Parathyroid adenoma (tissue), 2 donors: ENCODE results near the gene JAG2.

Source experiments
- H2AFZ ChIP-seq: fragments of 300-600 bp; sonication (generic); one replicate; pipeline ENCODE4 v1.7.0; 2017; ENCODE audit warnings: antibody characterized with exemption, mild to moderate bottlenecking
- H3K27ac ChIP-seq: fragments of 300-600 bp; sonication (generic); one replicate; pipeline ENCODE4 v1.7.0; 2017
- H3K27me3 ChIP-seq: fragments of 300-600 bp; sonication (generic); one replicate; pipeline ENCODE4 v1.7.0; 2017; ENCODE audit warnings: low read length; ENCODE audit not compliant: control insufficient read depth, insufficient read depth
- H3K36me3 ChIP-seq: fragments of 300-600 bp; sonication (generic); one replicate; pipeline ENCODE4 v1.7.0; 2017; ENCODE audit warnings: low read length; ENCODE audit not compliant: control insufficient read depth, insufficient read depth
- H3K4me1 ChIP-seq: fragments of 300-600 bp; sonication (generic); one replicate; pipeline ENCODE4 v1.7.0; 2017; ENCODE audit warnings: control low read depth
- H3K4me2 ChIP-seq: fragments of 300-600 bp; sonication (generic); one replicate; pipeline ENCODE4 v1.7.0; 2017; ENCODE audit warnings: low read length
- H3K4me3 ChIP-seq: fragments of 300-600 bp; sonication (generic); one replicate; pipeline ENCODE4 v1.7.0; 2017; ENCODE audit warnings: low read depth, low read length
- H3K79me2 ChIP-seq: fragments of 300-600 bp; sonication (generic); one replicate; pipeline ENCODE4 v1.7.0; 2017; ENCODE audit warnings: control low read depth
- H3K9ac ChIP-seq: fragments of 300-600 bp; sonication (generic); one replicate; pipeline ENCODE4 v1.7.0; 2017; ENCODE audit warnings: mild to moderate bottlenecking
- H3K9me3 ChIP-seq: fragments of 300-600 bp; sonication (generic); one replicate; pipeline ENCODE4 v1.7.0; 2017; ENCODE audit warnings: low read length; ENCODE audit not compliant: control insufficient read depth
- CTCF ChIP-seq: fragments of 300-600 bp; sonication (generic); IDR thresholded peaks from one replicate; pipeline ENCODE4 v1.7.0; 2017; ENCODE audit warnings: antibody characterized with exemption, mild to moderate bottlenecking
- donor health status: primary hyperparathyroidism.

JAG2 gene

GRCh38 chr14:105146181-105146975 lies 22.2 kb downstream of the JAG2 start:
- Histone ChIP-seq H3K27me3 (no peaks in the 10 kb centered on the region), H3K36me3 (no peaks in the 10 kb centered on the region)

DNA sequence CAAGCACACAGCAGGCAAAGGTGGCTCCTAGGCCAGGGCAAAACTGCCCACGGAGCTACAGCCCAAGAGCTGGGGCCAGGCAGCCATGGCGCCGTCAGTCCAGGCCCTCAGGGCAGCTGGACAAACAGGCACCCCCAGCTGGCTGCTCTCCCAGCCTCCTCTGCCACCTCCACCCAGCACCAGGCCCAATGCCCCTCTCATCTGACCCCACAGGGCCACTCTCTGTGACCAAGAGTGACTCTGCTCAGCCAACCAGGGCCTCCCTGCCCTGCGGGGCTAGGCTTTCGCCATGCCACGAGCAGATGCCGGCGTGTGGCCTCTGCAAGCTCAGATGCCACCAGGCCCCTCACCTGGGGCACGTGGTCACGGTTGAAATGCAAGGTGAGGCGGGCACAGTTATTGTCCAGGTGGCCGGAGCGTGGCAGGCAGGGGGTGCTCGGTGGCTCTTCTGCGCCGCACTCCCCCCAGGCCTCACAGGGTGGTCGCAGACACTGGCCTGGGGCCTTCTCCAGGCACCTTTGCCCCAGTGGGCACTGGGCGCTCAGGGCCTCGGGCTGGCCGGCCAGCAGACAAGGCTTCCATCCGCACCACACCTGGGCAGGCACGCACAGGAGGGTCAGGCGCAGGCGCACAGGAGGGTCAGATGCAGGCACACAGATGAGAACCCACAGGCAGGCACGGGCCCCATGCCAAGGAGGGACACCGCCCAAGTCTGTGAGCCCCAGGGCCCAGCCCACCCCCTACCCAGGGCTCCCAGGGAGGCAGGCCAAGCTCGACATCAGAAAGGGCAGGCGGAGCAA lies 23.0 kb downstream of the JAG2 start:
- Histone ChIP-seq H3K27ac (no peak overlapping the region), H2AFZ (no peak overlapping the region), H3K36me3 (no peaks in the 10 kb centered on the region), H3K27me3 (no peaks in the 10 kb centered on the region), H3K79me2 (no peaks in the 10 kb centered on the region), H3K4me2 (no peak overlapping the region), H3K4me3 (no peak overlapping the region), H3K9ac (no peak overlapping the region), H3K4me1 (no peaks in the 10 kb centered on the region), H3K9me3 (no peaks in the 10 kb centered on the region)
- no peak for TF ChIP-seq CTCF

More at GRCh38 chr14:105146181-105146975, 22.2 kb downstream of the JAG2 start:
- Histone ChIP-seq H3K9ac (no peak overlapping the region), H3K4me2 (no peak overlapping the region), H3K27ac (no peak overlapping the region), H3K9me3 (no peaks in the 10 kb centered on the region), H3K79me2 (no peaks in the 10 kb centered on the region), H2AFZ (no peak overlapping the region), H3K4me1 (no peaks in the 10 kb centered on the region), H3K4me3 (no peak overlapping the region)
- TF ChIP-seq CTCF = no peak

DNA sequence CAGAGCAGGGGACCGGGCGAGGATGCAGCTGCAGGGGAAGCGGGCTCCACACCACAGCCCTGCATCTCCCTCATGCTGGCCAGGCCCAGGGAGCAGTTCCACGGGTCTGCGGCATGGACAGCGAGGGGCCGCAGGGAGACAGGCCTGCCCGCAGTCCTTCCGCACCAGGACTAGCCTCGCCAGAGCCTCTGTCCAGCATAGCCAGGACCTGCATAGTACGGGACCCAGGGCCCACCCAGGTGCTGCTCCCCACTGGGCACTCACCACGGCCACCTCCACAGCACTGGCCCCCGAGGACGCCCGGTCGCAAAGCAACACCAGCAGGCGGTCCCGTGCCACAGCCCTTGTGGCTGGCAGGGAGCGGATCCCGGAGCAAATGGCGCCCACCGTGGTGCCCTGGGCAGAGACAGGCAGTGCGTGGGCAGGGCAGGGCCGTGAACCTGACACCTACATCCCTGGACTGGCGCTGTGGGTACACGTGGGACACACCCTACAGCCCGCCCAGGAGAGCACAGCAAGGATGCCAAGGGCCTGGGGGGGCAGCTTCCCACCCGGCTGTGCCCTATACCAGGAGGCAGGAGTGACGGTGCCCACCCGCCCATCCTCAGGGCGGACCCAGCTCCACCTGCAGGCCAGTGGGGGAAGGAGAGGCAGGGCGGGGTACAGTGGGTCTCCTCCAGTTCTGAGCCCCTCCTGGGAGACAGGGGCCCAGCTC lies 23.8 kb downstream of the JAG2 start:
- TF ChIP-seq CTCF = no peak
- no peak overlapping the region for H3K4me2 ChIP-seq
- no peaks in the 10 kb centered on the region for H3K36me3 ChIP-seq
- H3K27ac ChIP-seq = no peak overlapping the region
- H3K79me2 ChIP-seq = no peaks in the 10 kb centered on the region
- no peak overlapping the region for H3K4me3 ChIP-seq
- no peaks in the 10 kb centered on the region for H3K9me3 ChIP-seq
- no peaks in the 10 kb centered on the region for H3K27me3 ChIP-seq
- no peak overlapping the region for H2AFZ ChIP-seq
- H3K9ac ChIP-seq = no peak overlapping the region
- no peaks in the 10 kb centered on the region for H3K4me1 ChIP-seq

DNA sequence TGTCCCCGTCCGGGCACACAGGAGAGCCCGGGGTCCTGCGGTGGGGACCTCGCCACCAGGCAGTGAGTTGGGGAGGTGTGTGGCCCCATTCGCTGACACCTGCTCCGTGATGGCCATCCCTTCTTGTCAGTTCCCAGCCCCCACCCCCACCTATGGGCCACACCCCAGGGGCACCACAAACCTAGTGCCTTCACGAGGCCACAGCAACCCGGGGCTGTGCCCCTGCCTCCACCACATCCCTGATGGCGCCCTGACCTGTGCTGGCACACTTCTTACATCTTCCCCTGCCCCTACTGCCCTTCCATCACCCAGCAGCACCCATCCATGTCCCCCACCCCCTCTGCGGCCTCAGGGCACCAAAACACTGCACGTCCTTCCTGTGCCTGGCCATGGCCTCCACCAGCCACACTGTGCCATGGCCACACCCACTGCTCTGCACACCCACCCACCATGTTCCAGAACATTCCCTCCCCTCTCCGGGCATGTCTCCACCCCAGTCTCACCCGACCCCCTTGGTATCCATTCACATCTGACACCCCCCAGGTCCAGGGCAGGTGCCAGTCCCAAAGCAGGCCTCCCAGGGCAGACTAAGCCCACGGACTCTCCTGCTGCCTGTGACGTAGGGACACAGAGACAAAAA lies 24.4 kb downstream of the JAG2 start:
- H3K9ac ChIP-seq = no peak overlapping the region
- H3K36me3 ChIP-seq = no peaks in the 10 kb centered on the region
- H3K27me3 ChIP-seq = no peaks in the 10 kb centered on the region
- H3K4me3 ChIP-seq = no peak overlapping the region
- H3K4me1 ChIP-seq = no peaks in the 10 kb centered on the region
- H2AFZ ChIP-seq = no peak overlapping the region
- H3K4me2 ChIP-seq = no peak overlapping the region
- H3K9me3 ChIP-seq = no peaks in the 10 kb centered on the region
- no peak overlapping the region for H3K27ac ChIP-seq
- no peaks in the 10 kb centered on the region for H3K79me2 ChIP-seq
- no peak for TF ChIP-seq CTCF
